GM13976 (cell line): ENCODE results near the gene ANK2.

Source experiments
- DNase-seq: peaks from one replicate; pipeline ENCODE4 v3.0.0; 2012; ENCODE audit warnings: low spot score
- in situ Hi-C: fragments of 300-500 bp; cut with MboI; formaldehyde crosslinking; loops from one replicate; pipeline ENCODE4 v1.12.0; 2022; ENCODE audit warnings: low sequenced_read_pairs, mixed read lengths, inconsistent platforms; ENCODE audit not compliant: unreplicated experiment
- TF ChIP-seq, protein P1 (sequence below): IDR thresholded peaks from 2 replicates; pipeline ENCODE4 v1.5.1; 2012; ENCODE audit warnings: borderline replicate concordance, mild to moderate bottlenecking; ENCODE audit not compliant: insufficient read depth; ENCODE audit errors: extremely low read depth, missing control alignments, control extremely low read depth

ANK2 gene

DNA sequence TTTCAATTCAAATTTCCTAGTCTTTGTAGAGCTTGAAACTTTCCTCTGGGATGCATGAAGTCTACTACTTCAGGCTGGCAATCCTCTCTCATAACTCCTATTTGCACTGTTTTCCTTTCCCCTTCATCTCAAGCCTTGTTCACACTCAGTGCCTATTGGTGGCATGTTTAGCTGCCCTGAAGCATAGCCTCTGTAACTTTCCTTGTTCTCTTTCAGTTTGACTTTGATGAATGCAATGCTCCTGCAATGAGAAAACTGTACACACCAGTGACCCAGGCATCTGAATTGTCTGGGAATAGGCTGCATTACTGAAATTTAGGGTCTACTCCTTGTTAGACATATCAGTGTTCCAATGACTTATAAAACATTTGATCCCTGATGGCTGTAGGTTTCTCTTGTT is 81.7 kb downstream of the ANK2 start:
- in situ Hi-C loops = no loop called here
- no peak for DNase-seq
- TF ChIP-seq, protein P1, sequence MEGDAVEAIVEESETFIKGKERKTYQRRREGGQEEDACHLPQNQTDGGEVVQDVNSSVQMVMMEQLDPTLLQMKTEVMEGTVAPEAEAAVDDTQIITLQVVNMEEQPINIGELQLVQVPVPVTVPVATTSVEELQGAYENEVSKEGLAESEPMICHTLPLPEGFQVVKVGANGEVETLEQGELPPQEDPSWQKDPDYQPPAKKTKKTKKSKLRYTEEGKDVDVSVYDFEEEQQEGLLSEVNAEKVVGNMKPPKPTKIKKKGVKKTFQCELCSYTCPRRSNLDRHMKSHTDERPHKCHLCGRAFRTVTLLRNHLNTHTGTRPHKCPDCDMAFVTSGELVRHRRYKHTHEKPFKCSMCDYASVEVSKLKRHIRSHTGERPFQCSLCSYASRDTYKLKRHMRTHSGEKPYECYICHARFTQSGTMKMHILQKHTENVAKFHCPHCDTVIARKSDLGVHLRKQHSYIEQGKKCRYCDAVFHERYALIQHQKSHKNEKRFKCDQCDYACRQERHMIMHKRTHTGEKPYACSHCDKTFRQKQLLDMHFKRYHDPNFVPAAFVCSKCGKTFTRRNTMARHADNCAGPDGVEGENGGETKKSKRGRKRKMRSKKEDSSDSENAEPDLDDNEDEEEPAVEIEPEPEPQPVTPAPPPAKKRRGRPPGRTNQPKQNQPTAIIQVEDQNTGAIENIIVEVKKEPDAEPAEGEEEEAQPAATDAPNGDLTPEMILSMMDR = no peak

GRCh38 chr4:113131621-113132020 is 82.2 kb downstream of the ANK2 start:
- TF ChIP-seq, protein P1 = no peak
- no peak for DNase-seq
- in situ Hi-C loops = no loop called here

- TF ChIP-seq, protein P1 = no peak
- peak; percentile 11 for DNase-seq
- in situ Hi-C loops = no loop called here
Observed at GRCh38 chr4:113141901-113142346, 92.5 kb downstream of the ANK2 start.

- TF ChIP-seq, protein P1 = no peak
Observed at GRCh38 chr4:113142351-113142750, 92.9 kb downstream of the ANK2 start.

GRCh38 chr4:113144091-113144490 is 94.6 kb downstream of the ANK2 start:
- in situ Hi-C loops = no loop called here
- TF ChIP-seq, protein P1 = no peak
- no peak for DNase-seq

More at GRCh38 chr4:113142351-113142750, 92.9 kb downstream of the ANK2 start:
- DNase-seq = no peak
- in situ Hi-C loops = no loop called here

DNA sequence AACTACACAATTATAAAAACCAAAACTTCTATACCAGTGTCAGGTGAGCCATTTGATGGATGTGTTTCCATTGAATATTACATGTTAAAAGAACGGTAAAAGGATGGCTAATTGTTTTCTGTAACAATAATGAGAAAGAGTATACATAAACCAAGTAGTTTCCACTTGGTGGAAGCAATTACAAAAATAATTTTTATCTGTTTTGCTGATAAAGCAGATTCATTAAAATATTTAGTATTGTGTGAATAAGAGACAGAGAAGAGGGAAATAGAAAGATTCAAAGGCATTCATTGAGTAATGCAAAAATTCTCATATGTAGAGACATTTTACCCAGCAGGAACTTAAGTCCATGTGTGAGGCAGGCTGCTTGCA is 95.7 kb downstream of the ANK2 start:
- in situ Hi-C loops = no loop called here
- TF ChIP-seq, protein P1 = no peak
- no peak for DNase-seq
